ENCODE measurements around the gene NR2E1. TPM values are rescaled to one million over a fixed set of nuclear protein-coding genes. Genes with fewer than 3 reads are reported as not detected.

NR2E1 gene
- polyA plus RNA-seq, 1 experiment: not detected

- POLR2A ChIA-PET: no interaction called here
- Histone ChIP-seq H3K27me3 (ENCODE audit: control insufficient read depth, insufficient read depth, low read length) (peaks cover 87% of the 10 kb centered on the region), H3K4me3 (ENCODE audit: low read depth, low read length) (no peak overlapping the region), H3K36me3 (ENCODE audit: control insufficient read depth, insufficient read depth, low read length) (no peaks in the 10 kb centered on the region)
- DNase-seq (ENCODE audit: low read depth): no peak
- no peak for TF ChIP-seq CTCF (IDR thresholded peaks at IDR 0.05; ENCODE audit: insufficient read depth, low read depth, low read length)
- CTCF ChIA-PET: no interaction called here
Observed at GRCh38 chr6:108164815-108165706, 761 bp upstream of the NR2E1 start.

- peaks cover 92% of the 10 kb centered on the region for H3K27me3 ChIP-seq (ENCODE audit: control insufficient read depth, insufficient read depth, low read length)
- H3K36me3 ChIP-seq (ENCODE audit: control insufficient read depth, insufficient read depth, low read length): no peaks in the 10 kb centered on the region
- DNase-seq (ENCODE audit: low read depth): no peak
- H3K4me3 ChIP-seq (ENCODE audit: low read depth, low read length): no peak overlapping the region
- ChIA-PET POLR2A (no interaction called here), CTCF (interaction anchor here (0.6 to 0.7 kb wide), 2 partner anchors 23 to 334 kb away, joined by 3 to 4 read pairs; no protein-coding TSS in a partner anchor)
- TF ChIP-seq CTCF (IDR thresholded peaks at IDR 0.05; ENCODE audit: insufficient read depth, low read depth, low read length): no peak
Observed at GRCh38 chr6:108166664-108167448, 1.0 kb downstream of the NR2E1 start.

GRCh38 chr6:108167449-108168089 lies 1.7 kb downstream of the NR2E1 start:
- no peak overlapping the region for H3K4me3 ChIP-seq (ENCODE audit: low read depth, low read length)
- DNase-seq (ENCODE audit: low read depth): no peak
- POLR2A ChIA-PET: no interaction called here
- H3K36me3 ChIP-seq (ENCODE audit: control insufficient read depth, insufficient read depth, low read length): no peaks in the 10 kb centered on the region
- H3K27me3 ChIP-seq (ENCODE audit: control insufficient read depth, insufficient read depth, low read length): peaks cover 89% of the 10 kb centered on the region
- no peak for TF ChIP-seq CTCF (IDR thresholded peaks at IDR 0.05; ENCODE audit: insufficient read depth, low read depth, low read length)
- CTCF ChIA-PET: no interaction called here

GRCh38 chr6:108168090-108168463 lies 2.3 kb downstream of the NR2E1 start:
- Histone ChIP-seq H3K27me3 (ENCODE audit: control insufficient read depth, insufficient read depth, low read length) (peaks cover 88% of the 10 kb centered on the region), H3K36me3 (ENCODE audit: control insufficient read depth, insufficient read depth, low read length) (no peaks in the 10 kb centered on the region), H3K4me3 (ENCODE audit: low read depth, low read length) (no peak overlapping the region)
- POLR2A ChIA-PET: no interaction called here
- no peak for DNase-seq (ENCODE audit: low read depth)
- TF ChIP-seq CTCF (IDR thresholded peaks at IDR 0.05; ENCODE audit: insufficient read depth, low read depth, low read length): no peak
- CTCF ChIA-PET: interaction anchor here (1.1 kb wide), 1 partner anchor 8 kb away, joined by 3 read pairs; no protein-coding TSS in a partner anchor
